Stimulated activated CD8-positive, alpha-beta memory T cell treated with anti-CD3 and anti-CD28 coated beads, Interleukin-7, amount 100 ng/mL, for 1 hour (primary cell): ENCODE results near the gene UTS2B.

Experiments
- DNase-seq, 2 donors: peaks; one replicate each; pipeline ENCODE4 v3.0.0-alpha.2; 2020; ENCODE audit warnings: low read depth in 2 of 2

The UTS2B gene

GRCh38 chr3:191321019-191321767 is 9.1 kb downstream of the UTS2B start:
- no peak for DNase-seq

GRCh38 chr3:191320316-191320715 is 10.0 kb downstream of the UTS2B start:
- no peak for DNase-seq

GRCh38 chr3:191316876-191317603 is 13.3 kb downstream of the UTS2B start:
- no peak for DNase-seq

- DNase-seq, result no peak
Measured at GRCh38 chr3:191314109-191314728, 16.1 kb downstream of the UTS2B start.

- no peak for DNase-seq
Measured at GRCh38 chr3:191313296-191313695, 17.0 kb downstream of the UTS2B start.

- DNase-seq, result no peak
Measured at GRCh38 chr3:191307341-191307740, 23.0 kb downstream of the UTS2B start.

- DNase-seq, result no peak
Measured at GRCh38 chr3:191306428-191306827, 23.9 kb downstream of the UTS2B start.

- no peak for DNase-seq
Measured at GRCh38 chr3:191303596-191303995, 26.7 kb downstream of the UTS2B start.

- DNase-seq, result no peak
Measured at GRCh38 chr3:191302451-191302850, 27.9 kb downstream of the UTS2B start.

- no peak for DNase-seq
Measured at GRCh38 chr3:191301782-191302411, 28.4 kb downstream of the UTS2B start.

GRCh38 chr3:191301017-191301416 is 29.3 kb downstream of the UTS2B start:
- no peak for DNase-seq

- DNase-seq, result no peak
Measured at GRCh38 chr3:191300422-191300821, 29.9 kb downstream of the UTS2B start.

GRCh38 chr3:191298846-191299245 is 31.5 kb downstream of the UTS2B start:
- DNase-seq, result no peak

GRCh38 chr3:191296041-191296541 is 34.2 kb downstream of the UTS2B start:
- no peak for DNase-seq

GRCh38 chr3:191294291-191294690 is 36.0 kb downstream of the UTS2B start:
- DNase-seq, result no peak

GRCh38 chr3:191292243-191293015 is 37.9 kb downstream of the UTS2B start:
- DNase-seq, result no peak

GRCh38 chr3:191290311-191291025 is 39.9 kb downstream of the UTS2B start:
- no peak for DNase-seq

- no peak for DNase-seq
Measured at GRCh38 chr3:191283400-191283799, 46.9 kb downstream of the UTS2B start.

GRCh38 chr3:191282251-191283185 is 47.8 kb downstream of the UTS2B start:
- DNase-seq, result no peak

- no peak for DNase-seq
Measured at GRCh38 chr3:191280882-191281281, 49.4 kb downstream of the UTS2B start.
